Measurements from ENCODE around the gene ENTPD8. TPM values are rescaled to one million over a fixed set of nuclear protein-coding genes. Genes with fewer than 3 reads are reported as not detected.

Gene ENTPD8
- total and polyA plus RNA-seq, 2 of the 13 experiments (the other 11 are each of a cell fraction or from before 2014, with no cell fraction given), result 0.26 to 0.44 TPM

- TF ChIP-seq ZNF784 (CRISPR knock-in tag; IDR thresholded peaks at IDR 0.05; ENCODE audit: borderline replicate concordance) (no peak), HNRNPL (IDR thresholded peaks at IDR 0.05; ENCODE audit: low read depth, low read length) (peak; percentile 36; the same call in 1 of the 2 replicates), KLF12 (CRISPR knock-in tag; IDR thresholded peaks at IDR 0.05; ENCODE audit: borderline replicate concordance) (no peak), HMG20B (CRISPR knock-in tag; conservative IDR thresholded peaks at IDR 0.05) (no peak), ZNF703 (CRISPR knock-in tag; IDR thresholded peaks at IDR 0.05; ENCODE audit: borderline replicate concordance) (no peak), PHF20 (CRISPR knock-in tag; IDR thresholded peaks at IDR 0.05) (no peak), HOMEZ (CRISPR knock-in tag; IDR thresholded peaks at IDR 0.05; ENCODE audit: low read depth) (no peak), ZNF280B (CRISPR knock-in tag; IDR thresholded peaks at IDR 0.05; ENCODE audit: borderline replicate concordance) (no peak), ZNF496 (CRISPR knock-in tag; IDR thresholded peaks at IDR 0.05; ENCODE audit: insufficient replicate concordance) (no peak), NFKB2 (CRISPR knock-in tag; IDR thresholded peaks at IDR 0.05; ENCODE audit: borderline replicate concordance) (0 out of 2 replicates have a peak, but pooled peaks have one; percentile 52), ZFP90 (CRISPR knock-in tag; IDR thresholded peaks at IDR 0.05; ENCODE audit: borderline replicate concordance) (no peak), ZNF543 (CRISPR knock-in tag; IDR thresholded peaks at IDR 0.05) (no peak), REPIN1 (CRISPR knock-in tag; IDR thresholded peaks at IDR 0.05; ENCODE audit: borderline replicate concordance, low read depth) (no peak), ZNF441 (CRISPR knock-in tag; IDR thresholded peaks at IDR 0.05; ENCODE audit: borderline replicate concordance) (peak; percentile 30; the same call in 1 of the 2 replicates), ZNF775 (CRISPR knock-in tag; IDR thresholded peaks at IDR 0.05; ENCODE audit: borderline replicate concordance) (no peak), IRF2 (CRISPR knock-in tag; IDR thresholded peaks at IDR 0.05) (no peak), FOXK2 (IDR thresholded peaks at IDR 0.05) (no peak), ZNF615 (CRISPR knock-in tag; IDR thresholded peaks at IDR 0.05; ENCODE audit: borderline replicate concordance) (no peak), ZSCAN20 (CRISPR knock-in tag; IDR thresholded peaks at IDR 0.05; ENCODE audit: borderline replicate concordance) (0 out of 2 replicates have a peak, but pooled peaks have one; percentile 25), SRSF9 (IDR thresholded peaks at IDR 0.05; ENCODE audit: borderline replicate concordance, insufficient read depth, low read depth, low read length, poor library complexity, severe bottlenecking) (no peak), GATAD2A (CRISPR knock-in tag; IDR thresholded peaks at IDR 0.05) (peak; percentile 39; the same call in 1 of the 2 replicates), HDAC1 (CRISPR knock-in tag; IDR thresholded peaks at IDR 0.05) (peak; percentile 34; the same call in 1 of the 2 replicates), LCORL (IDR thresholded peaks at IDR 0.05) (no peak), LCORL (CRISPR knock-in tag; IDR thresholded peaks at IDR 0.05) (peak; percentile 58; the same call in 1 of the 2 replicates), FOSL2 (CRISPR knock-in tag; IDR thresholded peaks at IDR 0.05) (peak; percentile 58; the same call in 1 of the 2 replicates), ZSCAN21 (CRISPR knock-in tag; IDR thresholded peaks at IDR 0.05; ENCODE audit: borderline replicate concordance) (no peak)
Measured at GRCh38 chr9:137465000-137465719, 24.0 kb upstream of the ENTPD8 start (continued).
